WI38 (cell line): Measurements from ENCODE around the gene ODC1.

ENCODE experiments used
- H3K4me3 ChIP-seq: 2 replicates; pipeline ENCODE4 v1.5.1; 2011; ENCODE audit warnings: low read depth, mild to moderate bottlenecking, control low read depth, low read length
- CTCF ChIP-seq: IDR thresholded peaks from 2 replicates; pipeline ENCODE4 v1.5.1; 2012; ENCODE audit warnings: low read depth, mild to moderate bottlenecking, control low read depth, low read length

The ODC1 gene

GRCh38 chr2:10419553-10420257 lies 28.4 kb downstream of the ODC1 start:
- TF ChIP-seq CTCF: no peak
- no peak overlapping the region for H3K4me3 ChIP-seq

DNA sequence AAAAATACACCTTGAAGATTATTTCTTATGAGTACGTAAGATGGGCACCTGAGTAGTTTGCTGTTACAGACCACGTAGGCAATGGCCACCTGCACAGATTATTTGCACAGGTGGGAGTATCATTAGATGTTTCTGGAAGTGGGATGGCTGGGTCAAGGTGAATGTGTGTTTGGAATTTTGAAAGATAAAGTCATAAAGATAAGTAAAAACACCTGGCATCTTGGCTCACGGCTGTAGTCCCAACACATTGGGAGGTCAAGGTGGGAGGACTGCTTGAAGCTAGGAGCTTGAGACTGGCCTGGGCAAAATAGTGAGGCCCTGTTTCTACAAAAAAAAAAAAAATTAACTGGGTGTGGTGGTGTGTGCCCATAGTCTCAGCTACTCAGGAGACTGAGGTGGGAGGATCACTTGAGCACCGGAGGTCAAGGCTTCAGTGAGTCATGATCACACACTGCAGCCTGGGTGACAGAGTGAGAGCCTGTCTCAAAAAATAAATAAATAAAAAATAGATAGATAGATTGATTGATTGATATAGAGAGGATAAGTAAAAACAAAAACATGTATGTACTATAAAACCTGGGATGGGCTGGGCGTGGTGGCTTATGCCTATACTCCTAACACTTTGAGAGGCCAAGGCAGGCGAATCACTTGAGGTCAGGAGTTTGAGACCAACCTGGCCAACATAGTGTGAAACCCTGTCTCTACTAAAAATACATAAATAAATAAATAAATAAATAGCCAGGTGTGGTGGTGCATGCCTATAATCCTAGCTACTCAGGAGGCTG lies 30.4 kb downstream of the ODC1 start:
- no peak for TF ChIP-seq CTCF
- H3K4me3 ChIP-seq: no peak overlapping the region

DNA sequence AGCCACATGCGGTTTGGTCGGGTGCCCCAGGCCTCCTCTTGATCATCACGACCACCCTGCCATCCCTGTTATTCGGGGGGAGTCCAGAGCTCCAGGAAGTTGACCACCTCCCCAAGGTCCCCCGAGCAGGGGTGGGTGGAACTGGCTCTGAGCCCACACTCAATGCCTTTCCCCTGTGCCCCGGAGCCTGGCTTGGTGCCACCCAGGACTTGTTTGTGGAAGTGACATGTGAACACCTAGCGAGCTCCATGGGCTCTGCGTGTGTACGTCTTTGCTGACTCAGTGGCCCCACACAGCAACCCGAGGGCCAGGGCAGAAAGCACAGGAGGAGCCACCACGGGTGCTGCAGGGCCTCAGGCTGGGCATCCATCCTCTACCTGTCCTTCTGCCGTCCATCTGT lies 32.5 kb downstream of the ODC1 start:
- no peak overlapping the region for H3K4me3 ChIP-seq
- no peak for TF ChIP-seq CTCF

DNA sequence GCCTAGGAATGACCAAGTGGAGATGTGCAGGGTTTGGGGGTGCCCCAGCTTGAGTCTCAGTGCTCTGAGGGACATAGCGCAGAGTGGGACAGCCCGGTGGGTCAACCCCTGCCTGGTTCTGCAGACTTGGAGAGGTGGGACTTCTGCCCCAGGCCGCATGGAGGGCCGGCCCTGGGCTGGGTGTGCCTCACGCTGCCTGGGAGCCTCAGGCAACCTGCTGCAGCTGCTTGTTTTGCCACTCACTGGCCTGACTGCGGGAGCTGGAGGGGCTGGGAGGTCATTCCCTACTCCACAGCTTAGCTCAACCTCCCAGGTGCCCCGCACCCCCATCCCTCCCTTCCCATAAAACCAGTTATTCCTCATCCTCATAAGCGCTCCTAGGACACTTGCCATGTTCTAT lies 33.1 kb downstream of the ODC1 start:
- no peak overlapping the region for H3K4me3 ChIP-seq
- TF ChIP-seq CTCF: no peak

- no peak for TF ChIP-seq CTCF
- no peak overlapping the region for H3K4me3 ChIP-seq
Measured at GRCh38 chr2:10414591-10414990, 33.5 kb downstream of the ODC1 start.

DNA sequence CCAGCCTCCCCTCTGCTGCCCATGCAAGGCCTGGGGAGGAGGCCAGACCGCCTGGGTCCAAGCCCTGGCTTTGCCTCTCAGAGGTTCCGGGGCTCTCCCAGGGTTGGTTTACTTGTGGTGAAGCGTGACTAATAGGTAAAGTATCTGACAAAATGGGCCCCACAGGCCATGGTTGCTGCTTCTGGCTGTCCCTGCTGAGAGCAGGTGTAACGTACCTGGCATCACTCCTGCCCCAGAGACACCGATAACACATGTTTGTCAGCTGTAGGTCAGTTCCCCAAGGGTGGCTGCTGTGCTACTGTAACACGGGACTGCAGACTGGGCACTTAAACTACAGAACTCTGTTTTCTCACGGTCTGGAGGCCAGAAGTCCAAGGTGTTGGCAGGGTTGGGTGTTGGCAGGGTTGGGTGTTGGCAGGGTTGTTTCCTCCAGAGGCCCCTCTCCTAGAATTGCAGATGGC lies 34.1 kb downstream of the ODC1 start:
- no peak for TF ChIP-seq CTCF
- no peak overlapping the region for H3K4me3 ChIP-seq

DNA sequence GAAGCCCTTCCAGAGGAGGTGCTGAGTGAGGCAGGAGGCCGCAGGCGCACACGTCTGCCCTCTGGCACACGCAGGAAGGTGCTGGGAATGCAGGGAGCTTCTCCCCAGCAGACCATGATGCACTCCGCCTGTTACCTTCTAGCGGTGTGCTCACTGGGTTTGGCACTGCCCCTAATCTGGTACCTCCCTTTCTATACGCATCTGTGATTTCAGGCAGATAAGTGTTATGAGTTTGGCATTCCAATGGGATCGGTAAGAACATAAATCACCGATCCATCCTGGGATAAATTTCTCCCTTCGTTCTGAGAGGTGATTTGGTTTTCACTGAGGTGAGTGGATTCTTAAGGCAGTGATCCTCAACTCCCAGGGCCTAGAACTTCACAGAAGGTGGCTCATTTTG lies 34.6 kb downstream of the ODC1 start:
- no peak overlapping the region for H3K4me3 ChIP-seq
- TF ChIP-seq CTCF: no peak
